GM23248 (cell line): Measurements from ENCODE around the gene COPS6.

Experiments
- EZH2 ChIP-seq: fragments of 200-600 bp; sonication (generic); IDR thresholded peaks from 2 replicates; pipeline ENCODE4 v1.6.1; 2018; ENCODE audit warnings: antibody characterized with exemption, mild to moderate bottlenecking; ENCODE audit not compliant: insufficient read depth, poor library complexity, severe bottlenecking
- EZH2phosphoT487 ChIP-seq: fragments of 200-600 bp; sonication (generic); IDR thresholded peaks from 2 replicates; pipeline ENCODE4 v1.6.1; 2018; ENCODE audit warnings: antibody characterized with exemption, moderate library complexity, mild to moderate bottlenecking, low read depth; ENCODE audit not compliant: insufficient read depth

- no peak for TF ChIP-seq EZH2
- TF ChIP-seq EZH2phosphoT487: no peak
Measured at GRCh38 chr7:100098913-100099312, 10.1 kb downstream of the COPS6 start.
